ENCODE data around the gene AURKAIP1. TPM values are rescaled to one million over a fixed set of nuclear protein-coding genes. Genes with fewer than 3 reads are reported as not detected.
A peak's percentile ranks its signal among the peaks of the same experiment; 100 is the strongest.

The AURKAIP1 gene
- total and polyA plus RNA-seq, 9 of the 15 experiments (the other 6 are each of a cell fraction or from before 2014, with no cell fraction given) = 7.8 to 478 (median 92.0) TPM

DNA sequence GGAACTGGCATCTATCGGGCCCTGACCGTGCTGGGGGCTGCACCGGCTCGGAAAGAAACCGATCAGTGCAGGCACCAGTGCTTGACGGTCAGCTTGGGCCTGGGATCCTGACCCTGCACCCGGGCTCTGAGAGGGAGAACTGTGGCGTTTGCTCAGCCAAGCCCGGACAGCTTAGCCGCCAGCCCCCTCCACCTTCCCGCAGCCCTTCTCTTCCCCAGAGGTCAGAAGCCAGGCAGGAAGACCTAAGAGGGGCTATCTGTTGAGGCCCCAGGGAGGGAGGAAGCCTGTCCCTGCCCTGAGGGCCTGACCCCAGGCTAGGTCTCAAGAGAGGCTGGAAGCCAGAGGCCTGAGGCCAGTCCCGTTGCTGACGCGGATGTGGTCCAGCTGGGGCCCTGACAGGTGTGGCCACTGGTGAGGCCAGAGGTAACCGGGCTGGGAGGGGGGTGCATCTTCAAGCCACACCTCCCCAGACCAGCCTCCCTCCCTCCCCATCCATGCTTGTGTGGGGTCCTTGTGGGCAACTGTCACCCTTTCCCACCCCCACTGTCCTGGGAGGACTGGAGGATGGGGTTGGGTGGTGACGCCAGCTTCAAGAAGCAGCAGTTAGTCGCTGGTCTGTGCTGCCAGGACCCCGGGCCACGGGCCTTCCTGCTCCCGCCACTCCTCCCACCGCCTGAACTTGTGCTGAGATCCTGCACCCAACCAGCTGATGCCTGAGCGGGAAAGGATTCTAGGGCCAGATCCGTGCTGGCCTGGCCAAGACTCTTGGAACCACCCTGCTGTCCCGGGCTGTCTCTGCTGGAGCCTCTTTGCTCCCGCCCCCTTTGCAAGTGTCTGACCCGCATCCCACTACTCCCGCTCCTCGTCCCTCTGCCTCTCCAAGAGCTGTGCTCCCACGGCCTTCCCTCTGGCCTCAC, 23.2 kb downstream of the AURKAIP1 start (continued):
- TF ChIP-seq KLF6 (CRISPR knock-in tag; IDR thresholded peaks at IDR 0.05; ENCODE audit: borderline replicate concordance) = no peak
- peak; percentile 47 for TF ChIP-seq KDM5B (IDR thresholded peaks at IDR 0.05; ENCODE audit: insufficient replicate concordance, low read depth, low read length)
- TF ChIP-seq, protein P1, sequence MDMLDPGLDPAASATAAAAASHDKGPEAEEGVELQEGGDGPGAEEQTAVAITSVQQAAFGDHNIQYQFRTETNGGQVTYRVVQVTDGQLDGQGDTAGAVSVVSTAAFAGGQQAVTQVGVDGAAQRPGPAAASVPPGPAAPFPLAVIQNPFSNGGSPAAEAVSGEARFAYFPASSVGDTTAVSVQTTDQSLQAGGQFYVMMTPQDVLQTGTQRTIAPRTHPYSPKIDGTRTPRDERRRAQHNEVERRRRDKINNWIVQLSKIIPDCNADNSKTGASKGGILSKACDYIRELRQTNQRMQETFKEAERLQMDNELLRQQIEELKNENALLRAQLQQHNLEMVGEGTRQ (CRISPR knock-in tag; IDR thresholded peaks at IDR 0.05) = no peak
- peak; percentile 72; the same call in 1 of the 2 replicates for TF ChIP-seq PHB (CRISPR knock-in tag; IDR thresholded peaks at IDR 0.05)
- TF ChIP-seq POLR2G (IDR thresholded peaks at IDR 0.05; ENCODE audit: low read depth, low read length) = peak; percentile 69
- TF ChIP-seq, protein P2, sequence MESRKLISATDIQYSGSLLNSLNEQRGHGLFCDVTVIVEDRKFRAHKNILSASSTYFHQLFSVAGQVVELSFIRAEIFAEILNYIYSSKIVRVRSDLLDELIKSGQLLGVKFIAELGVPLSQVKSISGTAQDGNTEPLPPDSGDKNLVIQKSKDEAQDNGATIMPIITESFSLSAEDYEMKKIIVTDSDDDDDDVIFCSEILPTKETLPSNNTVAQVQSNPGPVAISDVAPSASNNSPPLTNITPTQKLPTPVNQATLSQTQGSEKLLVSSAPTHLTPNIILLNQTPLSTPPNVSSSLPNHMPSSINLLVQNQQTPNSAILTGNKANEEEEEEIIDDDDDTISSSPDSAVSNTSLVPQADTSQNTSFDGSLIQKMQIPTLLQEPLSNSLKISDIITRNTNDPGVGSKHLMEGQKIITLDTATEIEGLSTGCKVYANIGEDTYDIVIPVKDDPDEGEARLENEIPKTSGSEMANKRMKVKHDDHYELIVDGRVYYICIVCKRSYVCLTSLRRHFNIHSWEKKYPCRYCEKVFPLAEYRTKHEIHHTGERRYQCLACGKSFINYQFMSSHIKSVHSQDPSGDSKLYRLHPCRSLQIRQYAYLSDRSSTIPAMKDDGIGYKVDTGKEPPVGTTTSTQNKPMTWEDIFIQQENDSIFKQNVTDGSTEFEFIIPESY (CRISPR knock-in tag; IDR thresholded peaks at IDR 0.05) = peak; percentile 75
- no peak for TF ChIP-seq USF1 (CRISPR knock-in tag; IDR thresholded peaks at IDR 0.05)
- no peak for TF ChIP-seq MXD1 (CRISPR knock-in tag; IDR thresholded peaks at IDR 0.05; ENCODE audit: borderline replicate concordance, poor library complexity, severe bottlenecking)
- TF ChIP-seq ZKSCAN8 (CRISPR knock-in tag; IDR thresholded peaks at IDR 0.05) = no peak
- TF ChIP-seq PURB (CRISPR knock-in tag; IDR thresholded peaks at IDR 0.05; ENCODE audit: low read depth) = no peak
- no peak for TF ChIP-seq SMARCB1 (IDR thresholded peaks at IDR 0.05; ENCODE audit: insufficient read length, low read depth)

Data from K562 (cell line).